Activated naive CD8-positive, alpha-beta T cell (primary cell): ENCODE measurements around the gene EGLN2.
A peak's percentile ranks its signal among the peaks of the same experiment; 100 is the strongest.

Experiments used
- H3K27ac Mint-ChIP-seq: one replicate; pipeline ENCODE4 v1.8.0; 2021; ENCODE audit warnings: mixed read lengths
- H3K27me3 Mint-ChIP-seq: one replicate; pipeline ENCODE4 v1.8.0; 2021; ENCODE audit warnings: mixed read lengths
- H3K36me3 Mint-ChIP-seq: one replicate; pipeline ENCODE4 v1.8.0; 2021; ENCODE audit warnings: mixed read lengths
- H3K4me1 Mint-ChIP-seq: one replicate; pipeline ENCODE4 v1.8.0; 2021; ENCODE audit warnings: low read depth, mixed read lengths
- H3K4me3 Mint-ChIP-seq: one replicate; pipeline ENCODE4 v1.8.0; 2021; ENCODE audit warnings: mild to moderate bottlenecking, mixed read lengths
- H3K9me3 Mint-ChIP-seq: one replicate; pipeline ENCODE4 v1.8.0; 2021; ENCODE audit warnings: low read depth, mixed read lengths

The EGLN2 gene

GRCh38 chr19:40798683-40799557 is at the start of gene EGLN2:
EGLN2 (plus strand) TSS chr19:40799191; CDS start chr19:40800573, 1,382 bp downstream.
- Mint-ChIP-seq H3K36me3 (peaks cover 2% of the 10 kb centered on the region), H3K9me3 (no peaks in the 10 kb centered on the region), H3K4me1 (peaks cover 52% of the 10 kb centered on the region), H3K4me3 (peak within 1 kb of the TSS; percentile 94), H3K27ac (peak within 1 kb of the TSS; percentile 94), H3K27me3 (no peaks in the 10 kb centered on the region)

DNA sequence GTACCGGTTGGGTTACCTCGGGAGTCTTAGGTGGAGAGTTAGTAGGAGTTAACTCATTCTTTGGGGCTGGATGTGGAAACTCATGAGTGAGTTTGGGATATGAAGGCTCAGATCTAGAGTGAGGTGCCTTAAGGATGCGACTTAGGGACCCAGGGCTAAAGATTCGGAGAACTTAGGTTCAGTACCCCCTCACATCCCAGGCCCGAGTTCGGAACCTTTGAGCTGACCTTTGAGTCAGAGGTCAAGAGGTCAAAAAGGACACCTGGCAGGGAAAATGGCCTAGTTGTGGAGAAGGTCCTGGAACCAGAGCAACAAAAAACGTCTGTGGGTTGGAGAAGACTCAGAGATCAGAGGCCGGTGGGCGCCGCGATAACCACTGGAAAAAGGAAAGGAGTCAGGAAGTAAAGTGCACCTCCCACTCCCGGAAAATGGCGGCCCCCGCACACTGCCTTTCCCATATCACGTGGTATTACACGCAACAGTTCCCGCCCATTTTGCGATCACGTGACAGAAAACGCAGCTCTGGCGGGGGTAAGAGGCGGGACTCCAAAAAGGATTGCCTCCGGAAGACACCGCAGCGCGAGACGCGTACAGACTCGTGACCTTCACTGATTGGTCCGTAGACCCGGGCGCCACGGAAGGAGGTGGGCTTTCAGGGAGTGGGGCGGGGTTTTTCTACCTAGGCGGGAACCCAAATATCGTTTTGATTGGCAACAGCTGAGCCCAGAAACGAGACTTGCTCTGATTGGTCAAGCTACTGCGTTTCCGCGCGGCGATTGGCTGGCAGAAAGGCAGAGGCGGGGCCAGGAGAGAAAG is 48.7 kb upstream of the EGLN2 start, which contains the start of gene ACTMAP:
Gene ACTMAP (minus strand): TSS at position 420 of the 816 bp plus-strand sequence. CDS start 674 bp downstream, outside the sequence.
- peaks cover 35% of the 10 kb centered on the region for H3K4me1 Mint-ChIP-seq
- H3K36me3 Mint-ChIP-seq, result peaks cover 15% of the 10 kb centered on the region
- no peaks in the 10 kb centered on the region for H3K27me3 Mint-ChIP-seq
- no peaks in the 10 kb centered on the region for H3K9me3 Mint-ChIP-seq
- H3K4me3 Mint-ChIP-seq, result peak within 1 kb of the TSS; percentile 99
- H3K27ac Mint-ChIP-seq, result peak within 1 kb of the TSS; percentile 98

DNA sequence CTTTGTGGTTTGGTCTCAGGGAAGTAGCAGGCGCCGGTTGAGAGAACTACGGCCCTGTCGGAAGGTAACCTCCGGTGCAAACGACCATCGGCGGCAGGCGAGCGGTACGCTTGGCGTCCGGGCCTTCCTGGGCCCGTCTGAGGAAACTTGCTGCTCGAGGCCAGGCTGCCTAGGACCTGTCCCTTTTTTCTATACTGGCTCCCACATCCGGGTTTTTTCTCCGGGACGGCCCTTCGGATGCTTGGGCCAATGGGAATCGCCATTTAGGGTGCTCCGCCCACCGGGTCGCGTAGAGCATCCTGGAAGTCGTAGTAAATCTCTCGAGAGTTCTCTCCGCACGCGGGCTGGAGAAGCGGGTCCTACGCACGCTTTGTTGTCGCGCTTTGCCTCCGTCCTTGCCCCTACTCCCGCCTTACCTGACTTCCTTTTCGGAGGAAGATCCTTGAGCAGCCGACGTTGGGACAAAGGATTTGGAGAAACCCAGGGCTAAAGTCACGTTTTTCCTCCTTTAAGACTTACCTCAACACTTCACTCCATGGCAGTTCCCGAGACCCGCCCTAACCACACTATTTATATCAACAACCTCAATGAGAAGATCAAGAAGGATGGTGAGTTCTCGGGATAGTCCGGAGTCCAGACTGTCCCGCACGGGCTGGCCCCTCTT is 48.0 kb upstream of the EGLN2 start, which contains the start of gene SNRPA:
Gene SNRPA (plus strand): TSS at position 330 of the 664 bp plus-strand sequence. CDS start 206 bp downstream, at position 536.
- Mint-ChIP-seq H3K36me3 (peaks cover 16% of the 10 kb centered on the region), H3K4me1 (peaks cover 42% of the 10 kb centered on the region), H3K4me3 (peak within 1 kb of the TSS; percentile 99), H3K27me3 (no peaks in the 10 kb centered on the region), H3K9me3 (no peaks in the 10 kb centered on the region), H3K27ac (peak within 1 kb of the TSS; percentile 98)

DNA sequence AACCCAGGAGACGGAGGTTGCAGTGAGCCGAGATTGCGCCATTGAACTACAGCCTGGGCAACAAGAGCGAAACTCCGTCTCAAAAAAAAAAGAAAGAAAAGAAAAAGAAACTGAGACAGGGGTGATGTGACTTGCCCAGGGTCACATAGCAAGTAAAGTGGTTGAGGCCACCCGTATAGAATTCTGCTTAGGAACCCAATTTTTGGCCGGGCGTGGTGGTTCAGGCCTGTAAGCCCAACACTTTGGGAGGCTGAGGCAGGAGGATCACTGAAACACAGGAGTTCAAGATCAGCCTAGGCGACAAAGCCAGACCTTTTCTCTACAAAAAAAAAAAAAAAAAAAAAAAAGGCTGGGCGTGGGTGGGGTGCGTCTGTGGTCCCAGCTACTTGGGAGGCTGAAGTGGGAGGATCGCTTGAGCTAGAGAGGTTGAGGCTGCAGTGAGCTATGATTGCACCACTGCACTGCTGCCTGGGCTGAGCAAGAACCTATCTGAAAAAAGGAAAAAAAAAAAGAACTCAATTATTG is 46.7 kb upstream of the EGLN2 start:
- peaks cover 17% of the 10 kb centered on the region for H3K36me3 Mint-ChIP-seq
- H3K4me1 Mint-ChIP-seq, result peaks cover 53% of the 10 kb centered on the region
- peak overlapping the region; percentile 99 for H3K4me3 Mint-ChIP-seq
- H3K9me3 Mint-ChIP-seq, result no peaks in the 10 kb centered on the region
- no peaks in the 10 kb centered on the region for H3K27me3 Mint-ChIP-seq
- H3K27ac Mint-ChIP-seq, result peak overlapping the region; percentile 98

DNA sequence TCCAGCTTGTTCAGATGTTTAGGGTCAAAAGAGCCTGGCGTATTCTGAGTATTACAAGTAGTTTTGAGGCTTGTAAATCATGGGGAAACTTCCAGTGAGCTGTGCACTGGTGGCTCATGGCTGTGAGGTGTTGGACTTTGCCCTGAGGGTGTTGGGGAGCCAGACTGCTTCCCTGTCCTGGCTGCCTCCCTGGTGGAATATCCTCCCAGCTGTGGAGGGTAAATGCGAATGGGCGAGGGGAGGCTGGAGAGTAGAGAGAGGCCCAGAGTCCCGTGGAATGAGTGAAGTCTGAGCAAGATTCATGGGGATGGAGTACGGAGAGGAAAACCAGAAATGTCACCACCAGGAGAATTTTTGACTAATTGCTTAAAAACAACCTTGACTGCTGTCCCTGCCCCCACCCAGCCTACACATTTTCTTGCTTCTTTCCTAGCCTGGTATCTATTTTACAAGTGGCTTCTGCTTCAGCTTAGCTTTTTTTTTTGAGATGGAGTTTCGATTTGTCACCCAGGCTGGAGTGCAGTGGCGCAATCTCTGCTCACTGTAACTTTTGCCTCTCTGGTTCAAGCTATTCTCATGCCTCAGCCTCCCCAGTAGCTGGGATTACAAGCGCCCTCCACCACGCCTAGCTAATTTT is 44.3 kb upstream of the EGLN2 start:
- Mint-ChIP-seq H3K4me1 (peaks cover 54% of the 10 kb centered on the region), H3K27ac (peak overlapping the region; percentile 97), H3K4me3 (peak overlapping the region; percentile 91), H3K9me3 (no peaks in the 10 kb centered on the region), H3K36me3 (peaks cover 19% of the 10 kb centered on the region), H3K27me3 (no peaks in the 10 kb centered on the region)

DNA sequence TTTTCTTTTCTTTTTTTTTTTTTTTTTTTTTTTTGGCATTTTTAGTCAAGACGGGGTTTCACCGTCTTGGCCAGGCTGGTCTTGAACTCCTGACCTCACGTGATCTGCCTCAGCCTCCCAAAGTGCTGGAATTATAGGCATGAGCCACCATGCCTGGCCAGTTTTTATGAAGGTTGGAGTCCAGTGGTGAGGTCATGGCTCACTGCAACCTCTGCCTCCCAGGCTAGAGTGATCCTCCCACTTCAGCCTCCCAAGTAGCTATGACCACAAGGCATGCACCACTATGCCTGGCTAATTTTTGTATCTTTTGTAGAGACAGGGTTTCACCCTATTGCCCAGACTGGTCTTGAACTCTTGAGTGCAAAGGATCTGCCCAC is 43.8 kb upstream of the EGLN2 start:
- peaks cover 49% of the 10 kb centered on the region for H3K4me1 Mint-ChIP-seq
- H3K27ac Mint-ChIP-seq, result peak overlapping the region; percentile 72
- H3K27me3 Mint-ChIP-seq, result no peaks in the 10 kb centered on the region
- peak overlapping the region; percentile 91 for H3K4me3 Mint-ChIP-seq
- peaks cover 20% of the 10 kb centered on the region for H3K36me3 Mint-ChIP-seq
- no peaks in the 10 kb centered on the region for H3K9me3 Mint-ChIP-seq

DNA sequence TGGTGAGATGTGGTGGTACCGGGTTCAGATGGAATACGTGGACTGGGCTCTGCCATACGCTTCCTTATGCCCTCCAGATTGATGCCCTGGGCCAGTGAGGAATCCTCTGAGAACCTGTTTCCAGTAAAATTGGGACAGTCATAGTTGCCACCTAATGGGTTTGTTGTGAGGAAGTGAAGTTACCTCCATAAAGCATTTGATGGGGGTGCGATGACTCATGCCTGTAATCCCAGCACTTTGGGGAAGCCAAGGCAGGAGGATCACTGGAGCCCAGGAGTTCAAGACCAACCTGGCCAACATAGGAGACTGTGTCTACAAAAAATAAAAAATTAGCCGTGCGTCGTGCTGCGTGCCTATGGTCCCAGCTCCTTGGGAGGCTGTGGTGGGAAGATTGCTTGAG is 43.2 kb upstream of the EGLN2 start:
- H3K36me3 Mint-ChIP-seq, result peaks cover 22% of the 10 kb centered on the region
- peak overlapping the region; percentile 91 for H3K4me3 Mint-ChIP-seq
- H3K27ac Mint-ChIP-seq, result peak overlapping the region; percentile 72
- H3K27me3 Mint-ChIP-seq, result no peaks in the 10 kb centered on the region
- H3K9me3 Mint-ChIP-seq, result no peaks in the 10 kb centered on the region
- H3K4me1 Mint-ChIP-seq, result peaks cover 53% of the 10 kb centered on the region

DNA sequence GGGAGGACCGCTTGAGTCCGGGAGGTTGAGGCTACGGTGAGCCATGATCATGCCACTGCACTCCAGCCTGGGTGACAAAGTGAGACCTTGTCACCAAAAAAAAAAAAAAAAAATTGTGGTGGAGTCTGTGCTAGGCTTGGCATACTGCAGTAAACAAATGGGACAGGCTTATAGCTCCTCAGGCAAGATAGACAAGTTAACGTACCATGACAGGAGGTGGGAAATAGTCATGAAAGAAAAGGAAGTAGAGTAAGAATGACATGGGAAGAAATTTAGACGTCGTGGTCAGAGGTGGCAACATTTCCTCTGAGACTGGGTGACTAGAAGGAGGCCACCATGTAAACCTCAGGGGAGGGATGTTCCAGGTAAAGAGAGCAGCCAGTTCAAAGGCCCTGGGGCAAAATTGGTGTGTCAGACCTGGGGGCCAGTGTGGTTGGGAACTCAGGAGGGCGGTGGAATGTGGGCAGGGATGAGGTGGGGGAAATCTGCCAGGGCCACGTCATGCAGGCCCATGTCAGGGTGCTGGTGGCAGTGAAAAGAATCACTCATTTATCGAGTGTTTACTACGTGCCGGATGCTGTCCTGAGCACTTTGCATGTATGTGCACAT is 42.4 kb upstream of the EGLN2 start:
- Mint-ChIP-seq H3K4me1 (peaks cover 56% of the 10 kb centered on the region), H3K27ac (peak overlapping the region; percentile 75), H3K36me3 (peaks cover 17% of the 10 kb centered on the region), H3K4me3 (peak overlapping the region; percentile 91), H3K9me3 (no peaks in the 10 kb centered on the region), H3K27me3 (no peaks in the 10 kb centered on the region)

DNA sequence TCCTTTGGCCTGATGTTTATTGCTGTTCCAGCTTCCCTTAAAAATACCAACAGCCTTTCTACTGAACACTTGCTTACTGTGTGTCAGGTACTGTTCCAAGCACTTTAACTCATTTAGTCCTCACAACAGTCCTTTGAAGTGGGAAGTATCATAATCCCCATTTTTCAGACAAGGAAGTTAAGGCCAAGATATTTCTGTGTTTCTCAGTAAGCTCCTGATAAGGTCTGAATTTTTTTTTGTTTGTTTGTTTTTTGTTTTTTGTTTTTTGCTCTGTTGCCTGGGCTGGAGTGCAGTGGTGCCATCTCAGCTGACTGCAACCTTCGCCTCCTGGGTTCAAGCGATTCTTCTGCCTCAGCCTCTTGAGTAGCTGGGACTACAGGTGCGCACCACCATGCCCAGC is 40.5 kb upstream of the EGLN2 start:
- Mint-ChIP-seq H3K4me1 (peaks cover 62% of the 10 kb centered on the region), H3K4me3 (peak overlapping the region; percentile 51), H3K27ac (peak overlapping the region; percentile 28), H3K9me3 (no peaks in the 10 kb centered on the region), H3K27me3 (no peaks in the 10 kb centered on the region), H3K36me3 (peaks cover 18% of the 10 kb centered on the region)

DNA sequence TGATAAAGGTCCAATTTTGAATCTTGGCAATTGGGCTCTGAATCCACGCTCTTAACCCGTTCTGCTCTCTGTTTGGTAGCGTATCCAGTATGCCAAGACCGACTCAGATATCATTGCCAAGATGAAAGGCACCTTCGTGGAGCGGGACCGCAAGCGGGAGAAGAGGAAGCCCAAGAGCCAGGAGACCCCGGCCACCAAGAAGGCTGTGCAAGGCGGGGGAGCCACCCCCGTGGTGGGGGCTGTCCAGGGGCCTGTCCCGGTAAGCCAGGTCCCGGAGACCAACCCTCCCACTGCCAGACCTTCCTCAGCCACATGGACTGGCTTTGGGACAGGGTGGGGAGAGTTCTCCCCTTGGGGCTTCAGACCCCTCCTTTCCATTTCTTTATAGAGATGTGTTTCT is 39.6 kb upstream of the EGLN2 start:
- H3K27ac Mint-ChIP-seq, result no peak overlapping the region
- peaks cover 23% of the 10 kb centered on the region for H3K36me3 Mint-ChIP-seq
- no peak overlapping the region for H3K4me3 Mint-ChIP-seq
- no peaks in the 10 kb centered on the region for H3K27me3 Mint-ChIP-seq
- H3K4me1 Mint-ChIP-seq, result peaks cover 68% of the 10 kb centered on the region
- no peaks in the 10 kb centered on the region for H3K9me3 Mint-ChIP-seq

DNA sequence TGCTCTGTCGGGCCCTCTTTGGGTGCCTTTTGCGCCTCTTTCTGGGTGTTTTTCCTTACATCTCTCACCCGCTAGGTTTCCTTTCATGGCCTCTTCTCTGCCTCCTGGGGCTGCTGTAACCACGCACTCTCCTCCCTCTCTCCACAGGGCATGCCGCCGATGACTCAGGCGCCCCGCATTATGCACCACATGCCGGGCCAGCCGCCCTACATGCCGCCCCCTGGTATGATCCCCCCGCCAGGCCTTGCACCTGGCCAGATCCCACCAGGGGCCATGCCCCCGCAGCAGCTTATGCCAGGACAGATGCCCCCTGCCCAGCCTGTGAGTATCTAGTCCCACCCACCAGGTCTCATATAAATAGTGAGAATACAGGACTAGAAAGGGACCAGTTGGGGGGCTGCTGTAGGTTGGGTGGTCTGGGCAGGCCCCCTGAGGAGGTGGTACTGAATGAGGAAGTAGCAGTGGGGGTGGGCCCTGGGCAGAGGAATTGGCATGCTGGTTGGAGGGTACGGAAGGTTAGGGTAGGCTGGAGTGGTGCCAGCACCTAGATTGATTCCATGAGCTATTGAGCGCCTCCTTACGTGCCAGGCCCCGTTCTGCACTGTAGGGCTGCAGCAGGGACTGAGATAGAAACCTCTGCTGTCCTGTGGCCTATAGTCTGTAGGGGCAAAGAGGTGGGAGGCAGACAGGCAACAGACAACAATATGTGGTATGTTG is 36.1 kb upstream of the EGLN2 start:
- H3K4me3 Mint-ChIP-seq, result peak overlapping the region; percentile 86
- peak overlapping the region; percentile 94 for H3K27ac Mint-ChIP-seq
- peaks cover 58% of the 10 kb centered on the region for H3K4me1 Mint-ChIP-seq
- H3K36me3 Mint-ChIP-seq, result peaks cover 21% of the 10 kb centered on the region
- H3K9me3 Mint-ChIP-seq, result no peaks in the 10 kb centered on the region
- no peaks in the 10 kb centered on the region for H3K27me3 Mint-ChIP-seq

DNA sequence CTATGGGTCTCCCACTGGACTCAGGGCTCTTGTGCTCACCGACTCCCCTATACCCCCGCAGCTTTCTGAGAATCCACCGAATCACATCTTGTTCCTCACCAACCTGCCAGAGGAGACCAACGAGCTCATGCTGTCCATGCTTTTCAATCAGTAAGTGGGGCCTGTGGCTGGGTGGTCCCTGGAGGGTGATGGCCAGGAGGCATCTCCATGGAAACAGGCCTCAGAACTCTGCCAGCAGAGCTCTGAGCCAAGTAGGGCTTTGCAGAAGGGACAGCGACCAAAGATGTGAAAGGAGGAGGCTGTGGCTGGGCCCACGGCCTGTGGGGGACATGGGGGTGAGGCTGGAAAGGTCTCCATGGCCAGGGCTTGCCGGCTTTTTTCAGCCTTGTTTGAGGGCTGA is 35.5 kb upstream of the EGLN2 start:
- Mint-ChIP-seq H3K36me3 (peaks cover 19% of the 10 kb centered on the region), H3K27me3 (no peaks in the 10 kb centered on the region)

GRCh38 chr19:40763963-40764362 is 35.0 kb upstream of the EGLN2 start:
- Mint-ChIP-seq H3K36me3 (peaks cover 19% of the 10 kb centered on the region), H3K4me1 (peaks cover 53% of the 10 kb centered on the region), H3K27ac (peak overlapping the region; percentile 94), H3K4me3 (peak overlapping the region; percentile 86), H3K9me3 (no peaks in the 10 kb centered on the region), H3K27me3 (no peaks in the 10 kb centered on the region)

More for the DNA sequence above, 35.5 kb upstream of the EGLN2 start:
- Mint-ChIP-seq H3K4me1 (peaks cover 53% of the 10 kb centered on the region), H3K27ac (peak overlapping the region; percentile 94), H3K4me3 (peak overlapping the region; percentile 86), H3K9me3 (no peaks in the 10 kb centered on the region)
